ENCODE data around the gene RNF8. TPM values are rescaled to one million over a fixed set of nuclear protein-coding genes. Genes with fewer than 3 reads are reported as not detected.
A peak's percentile ranks its signal among the peaks of the same experiment; 100 is the strongest.

Gene RNF8
- total RNA-seq, 1 donor from 2014 or later: 22.4 TPM

DNA sequence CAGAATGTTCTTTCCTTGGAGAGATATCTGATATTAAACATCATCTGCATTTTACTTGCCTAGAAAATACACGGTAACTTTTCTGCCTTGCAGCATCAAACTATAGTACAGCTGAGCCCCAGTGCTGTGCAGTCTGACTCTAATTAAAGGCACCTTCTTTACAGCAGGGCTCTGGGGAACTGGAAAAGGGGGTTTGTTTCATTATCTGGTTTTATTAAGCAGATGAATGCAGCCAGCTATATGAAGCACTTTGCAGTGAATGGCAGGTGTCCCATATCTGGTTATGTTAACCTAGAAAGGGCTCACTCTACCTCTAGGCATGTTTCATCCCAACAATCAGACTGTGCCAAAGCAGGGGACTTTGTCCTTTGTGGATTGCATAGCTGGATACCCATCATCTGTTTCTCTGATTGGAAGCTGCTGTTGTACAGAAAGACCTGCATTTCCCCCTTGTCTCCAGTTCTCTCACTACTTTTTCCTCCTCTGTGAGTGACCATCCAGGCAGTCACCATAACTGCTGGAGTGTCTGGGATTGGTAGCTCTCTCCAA lies 39.7 kb downstream of the RNF8 start:
- Mint-ChIP-seq H3K4me3 (ENCODE audit: unreplicated experiment) (no peak overlapping the region), H3K4me1 (ENCODE audit: low read depth, unreplicated experiment) (no peaks in the 10 kb centered on the region), H3K27me3 (ENCODE audit: low read depth, unreplicated experiment) (peaks cover 9% of the 10 kb centered on the region), H3K36me3 (ENCODE audit: low read depth, unreplicated experiment) (peaks cover 9% of the 10 kb centered on the region), H3K27ac (ENCODE audit: unreplicated experiment) (no peak overlapping the region), H3K9me3 (ENCODE audit: unreplicated experiment) (no peaks in the 10 kb centered on the region)
- FAIRE-seq: no peak
- H3K4me2 ChIP-seq (ENCODE audit: low read length): no peak overlapping the region
- TF ChIP-seq EZH2 (IDR thresholded peaks at IDR 0.05; ENCODE audit: insufficient read depth, low read length): no peak
- TF ChIP-seq, protein P1, sequence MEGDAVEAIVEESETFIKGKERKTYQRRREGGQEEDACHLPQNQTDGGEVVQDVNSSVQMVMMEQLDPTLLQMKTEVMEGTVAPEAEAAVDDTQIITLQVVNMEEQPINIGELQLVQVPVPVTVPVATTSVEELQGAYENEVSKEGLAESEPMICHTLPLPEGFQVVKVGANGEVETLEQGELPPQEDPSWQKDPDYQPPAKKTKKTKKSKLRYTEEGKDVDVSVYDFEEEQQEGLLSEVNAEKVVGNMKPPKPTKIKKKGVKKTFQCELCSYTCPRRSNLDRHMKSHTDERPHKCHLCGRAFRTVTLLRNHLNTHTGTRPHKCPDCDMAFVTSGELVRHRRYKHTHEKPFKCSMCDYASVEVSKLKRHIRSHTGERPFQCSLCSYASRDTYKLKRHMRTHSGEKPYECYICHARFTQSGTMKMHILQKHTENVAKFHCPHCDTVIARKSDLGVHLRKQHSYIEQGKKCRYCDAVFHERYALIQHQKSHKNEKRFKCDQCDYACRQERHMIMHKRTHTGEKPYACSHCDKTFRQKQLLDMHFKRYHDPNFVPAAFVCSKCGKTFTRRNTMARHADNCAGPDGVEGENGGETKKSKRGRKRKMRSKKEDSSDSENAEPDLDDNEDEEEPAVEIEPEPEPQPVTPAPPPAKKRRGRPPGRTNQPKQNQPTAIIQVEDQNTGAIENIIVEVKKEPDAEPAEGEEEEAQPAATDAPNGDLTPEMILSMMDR (IDR thresholded peaks at IDR 0.05; ENCODE audit: insufficient read depth, low read depth, low read length): no peak
- DNase-seq (ENCODE audit: low read depth): no peak
- H3K27ac ChIP-seq (ENCODE audit: low read depth, low read length): no peak overlapping the region
- no peak overlapping the region for H3K9ac ChIP-seq (ENCODE audit: low read length)
- H3K79me2 ChIP-seq (ENCODE audit: insufficient read depth, low read length): no peaks in the 10 kb centered on the region
- no peaks in the 10 kb centered on the region for H4K20me1 ChIP-seq (ENCODE audit: insufficient read depth, low read length)
- peaks cover 9% of the 10 kb centered on the region for H3K36me3 ChIP-seq (ENCODE audit: insufficient read depth, low read length)
- no peaks in the 10 kb centered on the region for H3K9me3 ChIP-seq (ENCODE audit: insufficient read depth, low read depth, low read length)
- no peak overlapping the region for H2AFZ ChIP-seq (ENCODE audit: low read depth, low read length)
- H3K27me3 ChIP-seq (ENCODE audit: insufficient read depth, low read length): no peaks in the 10 kb centered on the region
- H3K4me1 ChIP-seq (ENCODE audit: insufficient read depth, low read length): no peaks in the 10 kb centered on the region
- no peak overlapping the region for H3K4me3 ChIP-seq (ENCODE audit: insufficient read depth, low read depth, low read length)

DNA sequence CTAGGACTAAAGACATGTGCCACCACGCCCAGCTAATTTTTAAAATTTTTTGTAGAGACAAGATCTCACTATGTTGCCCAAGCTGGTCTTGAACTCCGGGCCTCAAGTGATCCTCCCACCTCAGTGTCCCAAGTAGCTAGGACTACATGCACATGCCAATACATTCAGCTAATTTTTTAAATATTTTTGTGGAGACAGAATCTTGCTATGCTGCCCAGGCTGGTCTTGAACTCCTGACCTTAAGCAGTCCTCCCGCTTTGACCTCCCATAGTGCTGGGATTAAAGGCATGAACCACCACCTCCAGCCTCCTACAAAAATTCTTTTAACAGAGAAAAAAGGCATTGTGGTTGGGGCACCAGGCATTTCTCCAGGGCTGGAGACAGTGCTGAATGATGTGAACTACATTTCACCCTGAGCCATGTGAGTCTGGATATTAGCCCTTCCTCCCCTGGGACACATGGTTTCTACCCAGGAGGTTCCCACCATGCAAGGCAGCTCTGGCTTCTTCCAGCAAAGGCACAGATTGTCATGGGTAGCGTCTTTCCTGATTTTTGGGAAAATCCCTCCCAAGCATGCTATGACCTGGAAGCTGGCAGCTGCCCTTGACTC lies 42.9 kb downstream of the RNF8 start:
- FAIRE-seq (no peak), DNase-seq (ENCODE audit: low read depth) (peak; percentile 64)
- Histone ChIP-seq H3K36me3 (ENCODE audit: insufficient read depth, low read length) (no peaks in the 10 kb centered on the region), H3K4me2 (ENCODE audit: low read length) (no peak overlapping the region), H3K4me3 (ENCODE audit: insufficient read depth, low read depth, low read length) (no peak overlapping the region), H3K9ac (ENCODE audit: low read length) (no peak overlapping the region), H3K79me2 (ENCODE audit: insufficient read depth, low read length) (no peaks in the 10 kb centered on the region), H3K4me1 (ENCODE audit: insufficient read depth, low read length) (no peaks in the 10 kb centered on the region), H3K27me3 (ENCODE audit: insufficient read depth, low read length) (no peaks in the 10 kb centered on the region), H3K9me3 (ENCODE audit: insufficient read depth, low read depth, low read length) (no peaks in the 10 kb centered on the region), H3K27ac (ENCODE audit: low read depth, low read length) (no peak overlapping the region), H2AFZ (ENCODE audit: low read depth, low read length) (no peak overlapping the region), H4K20me1 (ENCODE audit: insufficient read depth, low read length) (no peaks in the 10 kb centered on the region)
- TF ChIP-seq, protein P1 (IDR thresholded peaks at IDR 0.05; ENCODE audit: insufficient read depth, low read depth, low read length): no peak
- TF ChIP-seq EZH2 (IDR thresholded peaks at IDR 0.05; ENCODE audit: insufficient read depth, low read length): no peak
- H3K4me1 Mint-ChIP-seq (ENCODE audit: low read depth, unreplicated experiment): peaks cover 5% of the 10 kb centered on the region
- no peak overlapping the region for H3K27ac Mint-ChIP-seq (ENCODE audit: unreplicated experiment)
- H3K4me3 Mint-ChIP-seq (ENCODE audit: unreplicated experiment): no peak overlapping the region
- peaks cover 5% of the 10 kb centered on the region for H3K36me3 Mint-ChIP-seq (ENCODE audit: low read depth, unreplicated experiment)
- peaks cover 23% of the 10 kb centered on the region for H3K27me3 Mint-ChIP-seq (ENCODE audit: low read depth, unreplicated experiment)
- peaks cover 2% of the 10 kb centered on the region for H3K9me3 Mint-ChIP-seq (ENCODE audit: unreplicated experiment)

DNA sequence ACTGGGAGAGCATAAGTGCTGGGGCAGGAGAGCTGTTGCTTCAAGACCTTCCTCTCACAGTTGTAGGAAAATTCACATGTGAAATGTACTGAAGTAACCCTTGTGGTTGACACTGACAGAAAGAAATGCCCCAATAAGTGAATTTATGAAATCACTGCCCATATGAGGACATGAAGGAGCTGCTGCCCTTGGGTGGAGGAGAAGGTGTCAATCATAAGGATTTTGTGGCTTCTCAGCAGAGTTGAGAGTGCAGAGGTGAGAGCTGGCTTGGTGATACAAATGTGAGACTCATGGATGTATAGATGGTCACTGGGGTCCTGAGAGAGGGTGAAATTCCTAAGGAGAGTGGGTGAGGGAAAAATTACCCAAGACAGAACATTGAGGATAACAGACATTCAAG lies 45.3 kb downstream of the RNF8 start:
- H3K27ac Mint-ChIP-seq (ENCODE audit: unreplicated experiment): no peak overlapping the region
- H3K79me2 ChIP-seq (ENCODE audit: insufficient read depth, low read length): no peaks in the 10 kb centered on the region
- peaks cover 5% of the 10 kb centered on the region for H3K4me1 Mint-ChIP-seq (ENCODE audit: low read depth, unreplicated experiment)
- peaks cover 2% of the 10 kb centered on the region for H3K9me3 Mint-ChIP-seq (ENCODE audit: unreplicated experiment)
- H3K9ac ChIP-seq (ENCODE audit: low read length): no peak overlapping the region
- no peak overlapping the region for H3K4me3 Mint-ChIP-seq (ENCODE audit: unreplicated experiment)
- no peaks in the 10 kb centered on the region for H3K9me3 ChIP-seq (ENCODE audit: insufficient read depth, low read depth, low read length)
- no peaks in the 10 kb centered on the region for H3K36me3 ChIP-seq (ENCODE audit: insufficient read depth, low read length)
- no peaks in the 10 kb centered on the region for H4K20me1 ChIP-seq (ENCODE audit: insufficient read depth, low read length)
- FAIRE-seq: no peak
- H3K4me1 ChIP-seq (ENCODE audit: insufficient read depth, low read length): no peaks in the 10 kb centered on the region
- no peaks in the 10 kb centered on the region for H3K27me3 ChIP-seq (ENCODE audit: insufficient read depth, low read length)
- TF ChIP-seq EZH2 (IDR thresholded peaks at IDR 0.05; ENCODE audit: insufficient read depth, low read length): no peak
- TF ChIP-seq, protein P1 (IDR thresholded peaks at IDR 0.05; ENCODE audit: insufficient read depth, low read depth, low read length): no peak
- peaks cover 2% of the 10 kb centered on the region for H3K36me3 Mint-ChIP-seq (ENCODE audit: low read depth, unreplicated experiment)
- no peak for DNase-seq (ENCODE audit: low read depth)
- H2AFZ ChIP-seq (ENCODE audit: low read depth, low read length): no peak overlapping the region
- no peak overlapping the region for H3K27ac ChIP-seq (ENCODE audit: low read depth, low read length)
- H3K27me3 Mint-ChIP-seq (ENCODE audit: low read depth, unreplicated experiment): peaks cover 23% of the 10 kb centered on the region
- H3K4me2 ChIP-seq (ENCODE audit: low read length): no peak overlapping the region
- no peak overlapping the region for H3K4me3 ChIP-seq (ENCODE audit: insufficient read depth, low read depth, low read length)
